Measurements from ENCODE around the gene TMEM140.

The TMEM140 gene

GRCh38 chr7:135174941-135175340, 27.1 kb downstream of the TMEM140 start:
- no peak for TF ChIP-seq CTCF (IDR thresholded peaks at IDR 0.05; ENCODE audit: low read depth, low read length)
- in situ Hi-C loops (cut with HindIII; ENCODE audit: low sequenced_read_pairs) = no loop called here
- no peak for DNase-seq (ENCODE audit: low read depth, low spot score)
- H3K4me3 ChIP-seq (ENCODE audit: low read depth, low read length) = no peak overlapping the region

- H3K4me3 ChIP-seq (ENCODE audit: low read depth, low read length) = no peak overlapping the region
- in situ Hi-C loops (cut with HindIII; ENCODE audit: low sequenced_read_pairs) = no loop called here
- DNase-seq (ENCODE audit: low read depth, low spot score) = no peak
- TF ChIP-seq CTCF (IDR thresholded peaks at IDR 0.05; ENCODE audit: low read depth, low read length) = no peak
Observed at GRCh38 chr7:135175931-135176330, 28.1 kb downstream of the TMEM140 start.

- H3K4me3 ChIP-seq (ENCODE audit: low read depth, low read length) = no peak overlapping the region
- no peak for TF ChIP-seq CTCF (IDR thresholded peaks at IDR 0.05; ENCODE audit: low read depth, low read length)
- DNase-seq (ENCODE audit: low read depth, low spot score) = no peak
- in situ Hi-C loops (cut with HindIII; ENCODE audit: low sequenced_read_pairs) = no loop called here
Observed at GRCh38 chr7:135177028-135177696, 29.3 kb downstream of the TMEM140 start.

GRCh38 chr7:135178364-135178763, 30.5 kb downstream of the TMEM140 start:
- H3K4me3 ChIP-seq (ENCODE audit: low read depth, low read length) = no peak overlapping the region
- in situ Hi-C loops (cut with HindIII; ENCODE audit: low sequenced_read_pairs) = no loop called here
- DNase-seq (ENCODE audit: low read depth, low spot score) = no peak
- no peak for TF ChIP-seq CTCF (IDR thresholded peaks at IDR 0.05; ENCODE audit: low read depth, low read length)

- in situ Hi-C loops (cut with HindIII; ENCODE audit: low sequenced_read_pairs) = no loop called here
- DNase-seq (ENCODE audit: low read depth, low spot score) = no peak
- TF ChIP-seq CTCF (IDR thresholded peaks at IDR 0.05; ENCODE audit: low read depth, low read length) = no peak
- H3K4me3 ChIP-seq (ENCODE audit: low read depth, low read length) = no peak overlapping the region
Observed at GRCh38 chr7:135179321-135179925, 31.6 kb downstream of the TMEM140 start.

GRCh38 chr7:135180122-135180521, 32.2 kb downstream of the TMEM140 start:
- in situ Hi-C loops (cut with HindIII; ENCODE audit: low sequenced_read_pairs) = no loop called here
- DNase-seq (ENCODE audit: low read depth, low spot score) = no peak
- no peak for TF ChIP-seq CTCF (IDR thresholded peaks at IDR 0.05; ENCODE audit: low read depth, low read length)
- no peak overlapping the region for H3K4me3 ChIP-seq (ENCODE audit: low read depth, low read length)
